Measurements from ENCODE around the gene RPL34. TPM values are rescaled to one million over a fixed set of nuclear protein-coding genes. Genes with fewer than 3 reads are reported as not detected.
"Not testable (repeated sequence)": the region's sequence is repeated elsewhere in the genome, so short reads cannot be mapped to it uniquely, and the experiment has no call there.

RPL34 gene
- total RNA-seq, 1 experiment from 2014 or later: 695 TPM

DNA sequence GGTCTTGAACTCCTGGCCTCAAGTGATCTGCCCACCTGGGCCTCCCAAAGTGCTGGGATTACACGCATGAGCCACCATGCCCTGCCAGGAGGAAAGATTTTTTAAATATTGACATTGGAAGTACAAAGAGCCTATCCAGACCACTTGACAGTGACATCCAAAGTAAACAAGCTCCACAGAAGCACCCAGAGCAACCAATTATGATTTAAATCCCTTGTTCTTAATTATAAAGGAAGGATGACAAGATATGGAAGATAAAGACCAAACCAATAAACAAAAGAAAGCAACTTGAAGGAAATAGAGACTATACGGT is 27.7 kb upstream of the RPL34 start:
- no peak overlapping the region for H3K4me3 ChIP-seq (ENCODE audit: low read length)
- CTCF ChIA-PET: no interaction called here
- BruUV-seq (replicated peaks): no TSS peak
- ATAC-seq: no peak
- intact Hi-C loops (cut with micrococcal nuclease): no loop called here
- H3K4me1 ChIP-seq (ENCODE audit: insufficient read depth, low read length): no peaks in the 10 kb centered on the region
- H3K9me2 ChIP-seq (replicated peaks; ENCODE audit: low read length): no peaks in the 10 kb centered on the region
- H3K4me2 ChIP-seq (ENCODE audit: low read length): no peak overlapping the region
- H3K79me2 ChIP-seq (ENCODE audit: low read length): no peaks in the 10 kb centered on the region
- POLR2A ChIA-PET (ENCODE audit: unreplicated experiment): no interaction called here
- no peaks in the 10 kb centered on the region for H4K20me1 ChIP-seq (ENCODE audit: low read length)
- no peak overlapping the region for H3K9ac ChIP-seq (ENCODE audit: low read length)
- DNase-seq: no peak
- no peaks in the 10 kb centered on the region for H3K36me3 ChIP-seq (ENCODE audit: low read depth, low read length)
- no peaks in the 10 kb centered on the region for H3K27me3 ChIP-seq (ENCODE audit: low read length)
- no peaks in the 10 kb centered on the region for H3F3A ChIP-seq (ENCODE audit: low read length, unreplicated experiment)
- H3K9me3 ChIP-seq (ENCODE audit: low read length): no peaks in the 10 kb centered on the region
- TF ChIP-seq EZH2phosphoT487 (IDR thresholded peaks at IDR 0.05; ENCODE audit: borderline replicate concordance, low read length) (no peak), CTCF (conservative IDR thresholded peaks at IDR 0.05; ENCODE audit: low read depth, low read length) (no peak), EZH2 (IDR thresholded peaks at IDR 0.05; ENCODE audit: low read length, unreplicated experiment) (no peak)
- no peak overlapping the region for H3K27ac ChIP-seq (ENCODE audit: low read length)
- H2AFZ ChIP-seq (ENCODE audit: low read length): no peak overlapping the region

GRCh38 chr4:108594296-108594695 is 26.1 kb upstream of the RPL34 start:
- CTCF ChIA-PET; H3K79me2 ChIP-seq (ENCODE audit: low read length); H3F3A ChIP-seq (ENCODE audit: low read length, unreplicated experiment); ATAC-seq; H3K9me3 ChIP-seq (ENCODE audit: low read length); H3K4me1 ChIP-seq (ENCODE audit: insufficient read depth, low read length); DNase-seq; POLR2A ChIA-PET (ENCODE audit: unreplicated experiment); H2AFZ ChIP-seq (ENCODE audit: low read length); intact Hi-C loops (cut with micrococcal nuclease); H3K27me3 ChIP-seq (ENCODE audit: low read length); H3K27ac ChIP-seq (ENCODE audit: low read length); H3K36me3 ChIP-seq (ENCODE audit: low read depth, low read length); H3K4me3 ChIP-seq (ENCODE audit: low read length); H3K9me2 ChIP-seq (replicated peaks; ENCODE audit: low read length); BruUV-seq (replicated peaks); H4K20me1 ChIP-seq (ENCODE audit: low read length); H3K9ac ChIP-seq (ENCODE audit: low read length); H3K4me2 ChIP-seq (ENCODE audit: low read length): not testable (repeated sequence)

GRCh38 chr4:108596344-108596743 is 24.0 kb upstream of the RPL34 start:
- no peak for ATAC-seq
- no peak for DNase-seq
- H3K9ac ChIP-seq (ENCODE audit: low read length): no peak overlapping the region
- intact Hi-C loops (cut with micrococcal nuclease): no loop called here
- TF ChIP-seq CTCF (conservative IDR thresholded peaks at IDR 0.05; ENCODE audit: low read depth, low read length) (no peak), EZH2 (IDR thresholded peaks at IDR 0.05; ENCODE audit: low read length, unreplicated experiment) (no peak), EZH2phosphoT487 (IDR thresholded peaks at IDR 0.05; ENCODE audit: borderline replicate concordance, low read length) (no peak)
- no peak overlapping the region for H3K4me2 ChIP-seq (ENCODE audit: low read length)
- H4K20me1 ChIP-seq (ENCODE audit: low read length): no peaks in the 10 kb centered on the region
- BruUV-seq (replicated peaks): no TSS peak
- H3K9me2 ChIP-seq (replicated peaks; ENCODE audit: low read length): no peaks in the 10 kb centered on the region
- no peaks in the 10 kb centered on the region for H3F3A ChIP-seq (ENCODE audit: low read length, unreplicated experiment)
- H3K9me3 ChIP-seq (ENCODE audit: low read length): no peaks in the 10 kb centered on the region
- H3K27ac ChIP-seq (ENCODE audit: low read length): no peak overlapping the region
- ChIA-PET POLR2A (ENCODE audit: unreplicated experiment) (no interaction called here), CTCF (no interaction called here)
- no peaks in the 10 kb centered on the region for H3K27me3 ChIP-seq (ENCODE audit: low read length)
- no peaks in the 10 kb centered on the region for H3K36me3 ChIP-seq (ENCODE audit: low read depth, low read length)
- no peaks in the 10 kb centered on the region for H3K4me1 ChIP-seq (ENCODE audit: insufficient read depth, low read length)
- no peak overlapping the region for H3K4me3 ChIP-seq (ENCODE audit: low read length)
- no peaks in the 10 kb centered on the region for H3K79me2 ChIP-seq (ENCODE audit: low read length)
- H2AFZ ChIP-seq (ENCODE audit: low read length): no peak overlapping the region
